Prostate gland (tissue), 2 donors: ENCODE results near the gene MBP.

Experiments
- CTCF ChIP-seq, 4 experiments: fragments of 200-600 bp in 2 of 4; fragments of 450-650 bp in 2 of 4; sonication (generic) in 2 of 4; IDR thresholded peaks; 1 replicate in 3 of 4; 2 replicates in 1 of 4; pipeline ENCODE4 v1.5.1; 2016 to 2019; ENCODE audit warnings: antibody characterized with exemption in 4 of 4, mild to moderate bottlenecking in 2 of 4, moderate library complexity in 2 of 4
- POLR2A ChIP-seq: fragments of 450-650 bp; IDR thresholded peaks from one replicate; pipeline ENCODE4 v1.6.1; 2016; ENCODE audit warnings: antibody characterized with exemption, mild to moderate bottlenecking
- POLR2AphosphoS5 ChIP-seq: sonication (generic); formaldehyde crosslinking; IDR thresholded peaks from one replicate; pipeline ENCODE4 v1.6.1; 2017; ENCODE audit warnings: antibody characterized with exemption

- TF ChIP-seq CTCF (IDR thresholded peaks at IDR 0.05) (no peak), POLR2AphosphoS5 (no peak), POLR2A (no peak)
Measured at GRCh38 chr18:77003316-77003715, 129.3 kb downstream of the MBP start.
